ENCODE measurements around the gene DPH5.

DNA sequence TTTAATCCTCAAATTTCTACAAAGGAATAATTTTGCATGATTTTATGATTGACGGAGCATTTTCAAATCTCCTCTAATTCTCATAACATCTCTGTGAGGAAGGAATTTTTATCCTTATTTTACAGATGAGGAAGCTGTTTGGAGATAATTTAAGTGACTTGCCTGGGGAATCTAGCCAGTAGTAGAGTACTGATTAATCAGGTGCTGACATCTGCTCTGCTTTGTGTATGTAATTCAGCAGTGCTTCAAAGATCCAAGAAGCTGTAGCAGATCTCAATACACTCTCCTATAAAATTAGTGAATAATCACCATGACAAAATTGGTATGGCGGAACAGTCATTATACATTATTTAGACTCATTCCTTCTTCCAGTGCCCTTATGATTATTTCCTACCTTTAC lies 46.0 kb downstream of the DPH5 start:
- TF ChIP-seq, protein P1, sequence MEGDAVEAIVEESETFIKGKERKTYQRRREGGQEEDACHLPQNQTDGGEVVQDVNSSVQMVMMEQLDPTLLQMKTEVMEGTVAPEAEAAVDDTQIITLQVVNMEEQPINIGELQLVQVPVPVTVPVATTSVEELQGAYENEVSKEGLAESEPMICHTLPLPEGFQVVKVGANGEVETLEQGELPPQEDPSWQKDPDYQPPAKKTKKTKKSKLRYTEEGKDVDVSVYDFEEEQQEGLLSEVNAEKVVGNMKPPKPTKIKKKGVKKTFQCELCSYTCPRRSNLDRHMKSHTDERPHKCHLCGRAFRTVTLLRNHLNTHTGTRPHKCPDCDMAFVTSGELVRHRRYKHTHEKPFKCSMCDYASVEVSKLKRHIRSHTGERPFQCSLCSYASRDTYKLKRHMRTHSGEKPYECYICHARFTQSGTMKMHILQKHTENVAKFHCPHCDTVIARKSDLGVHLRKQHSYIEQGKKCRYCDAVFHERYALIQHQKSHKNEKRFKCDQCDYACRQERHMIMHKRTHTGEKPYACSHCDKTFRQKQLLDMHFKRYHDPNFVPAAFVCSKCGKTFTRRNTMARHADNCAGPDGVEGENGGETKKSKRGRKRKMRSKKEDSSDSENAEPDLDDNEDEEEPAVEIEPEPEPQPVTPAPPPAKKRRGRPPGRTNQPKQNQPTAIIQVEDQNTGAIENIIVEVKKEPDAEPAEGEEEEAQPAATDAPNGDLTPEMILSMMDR (IDR thresholded peaks at IDR 0.05; ENCODE audit: low read depth, low read length) = no peak
- no peak for TF ChIP-seq EZH2phosphoT487 (IDR thresholded peaks at IDR 0.05; ENCODE audit: low read depth)
